Measurements from ENCODE around the gene DNAAF2.
A peak's percentile ranks its signal among the peaks of the same experiment; 100 is the strongest.
"Not testable (repeated sequence)": the region's sequence is repeated elsewhere in the genome, so short reads cannot be mapped to it uniquely, and the experiment has no call there.

Gene DNAAF2

DNA sequence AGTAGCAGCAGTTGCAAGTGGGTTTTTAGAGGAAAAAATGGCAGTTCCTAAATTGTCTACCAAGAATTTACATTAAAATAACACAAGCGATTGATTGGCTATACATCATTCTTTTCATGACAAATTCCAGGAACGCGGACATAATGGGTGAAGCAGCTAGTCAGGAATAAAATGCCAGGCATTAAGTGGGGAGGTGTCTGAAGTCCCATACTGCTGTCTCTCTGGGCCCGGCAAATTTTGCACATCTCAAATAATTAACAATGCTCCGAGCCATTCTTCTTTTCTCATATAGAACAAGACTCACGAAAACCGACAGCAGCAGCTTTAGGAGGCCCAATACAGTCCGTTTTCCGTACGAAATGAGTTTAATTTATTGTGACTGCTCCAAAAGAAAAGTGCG, 15.3 kb downstream of the DNAAF2 start (continued):
- TF ChIP-seq, protein P1, sequence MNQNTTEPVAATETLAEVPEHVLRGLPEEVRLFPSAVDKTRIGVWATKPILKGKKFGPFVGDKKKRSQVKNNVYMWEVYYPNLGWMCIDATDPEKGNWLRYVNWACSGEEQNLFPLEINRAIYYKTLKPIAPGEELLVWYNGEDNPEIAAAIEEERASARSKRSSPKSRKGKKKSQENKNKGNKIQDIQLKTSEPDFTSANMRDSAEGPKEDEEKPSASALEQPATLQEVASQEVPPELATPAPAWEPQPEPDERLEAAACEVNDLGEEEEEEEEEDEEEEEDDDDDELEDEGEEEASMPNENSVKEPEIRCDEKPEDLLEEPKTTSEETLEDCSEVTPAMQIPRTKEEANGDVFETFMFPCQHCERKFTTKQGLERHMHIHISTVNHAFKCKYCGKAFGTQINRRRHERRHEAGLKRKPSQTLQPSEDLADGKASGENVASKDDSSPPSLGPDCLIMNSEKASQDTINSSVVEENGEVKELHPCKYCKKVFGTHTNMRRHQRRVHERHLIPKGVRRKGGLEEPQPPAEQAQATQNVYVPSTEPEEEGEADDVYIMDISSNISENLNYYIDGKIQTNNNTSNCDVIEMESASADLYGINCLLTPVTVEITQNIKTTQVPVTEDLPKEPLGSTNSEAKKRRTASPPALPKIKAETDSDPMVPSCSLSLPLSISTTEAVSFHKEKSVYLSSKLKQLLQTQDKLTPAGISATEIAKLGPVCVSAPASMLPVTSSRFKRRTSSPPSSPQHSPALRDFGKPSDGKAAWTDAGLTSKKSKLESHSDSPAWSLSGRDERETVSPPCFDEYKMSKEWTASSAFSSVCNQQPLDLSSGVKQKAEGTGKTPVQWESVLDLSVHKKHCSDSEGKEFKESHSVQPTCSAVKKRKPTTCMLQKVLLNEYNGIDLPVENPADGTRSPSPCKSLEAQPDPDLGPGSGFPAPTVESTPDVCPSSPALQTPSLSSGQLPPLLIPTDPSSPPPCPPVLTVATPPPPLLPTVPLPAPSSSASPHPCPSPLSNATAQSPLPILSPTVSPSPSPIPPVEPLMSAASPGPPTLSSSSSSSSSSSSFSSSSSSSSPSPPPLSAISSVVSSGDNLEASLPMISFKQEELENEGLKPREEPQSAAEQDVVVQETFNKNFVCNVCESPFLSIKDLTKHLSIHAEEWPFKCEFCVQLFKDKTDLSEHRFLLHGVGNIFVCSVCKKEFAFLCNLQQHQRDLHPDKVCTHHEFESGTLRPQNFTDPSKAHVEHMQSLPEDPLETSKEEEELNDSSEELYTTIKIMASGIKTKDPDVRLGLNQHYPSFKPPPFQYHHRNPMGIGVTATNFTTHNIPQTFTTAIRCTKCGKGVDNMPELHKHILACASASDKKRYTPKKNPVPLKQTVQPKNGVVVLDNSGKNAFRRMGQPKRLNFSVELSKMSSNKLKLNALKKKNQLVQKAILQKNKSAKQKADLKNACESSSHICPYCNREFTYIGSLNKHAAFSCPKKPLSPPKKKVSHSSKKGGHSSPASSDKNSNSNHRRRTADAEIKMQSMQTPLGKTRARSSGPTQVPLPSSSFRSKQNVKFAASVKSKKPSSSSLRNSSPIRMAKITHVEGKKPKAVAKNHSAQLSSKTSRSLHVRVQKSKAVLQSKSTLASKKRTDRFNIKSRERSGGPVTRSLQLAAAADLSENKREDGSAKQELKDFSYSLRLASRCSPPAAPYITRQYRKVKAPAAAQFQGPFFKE (tag by site-specific recombination; IDR thresholded peaks at IDR 0.05; ENCODE audit: borderline replicate concordance), result no peak
- no peak for TF ChIP-seq ZNF426 (tag by site-specific recombination; IDR thresholded peaks at IDR 0.05)
- TF ChIP-seq, protein P2, sequence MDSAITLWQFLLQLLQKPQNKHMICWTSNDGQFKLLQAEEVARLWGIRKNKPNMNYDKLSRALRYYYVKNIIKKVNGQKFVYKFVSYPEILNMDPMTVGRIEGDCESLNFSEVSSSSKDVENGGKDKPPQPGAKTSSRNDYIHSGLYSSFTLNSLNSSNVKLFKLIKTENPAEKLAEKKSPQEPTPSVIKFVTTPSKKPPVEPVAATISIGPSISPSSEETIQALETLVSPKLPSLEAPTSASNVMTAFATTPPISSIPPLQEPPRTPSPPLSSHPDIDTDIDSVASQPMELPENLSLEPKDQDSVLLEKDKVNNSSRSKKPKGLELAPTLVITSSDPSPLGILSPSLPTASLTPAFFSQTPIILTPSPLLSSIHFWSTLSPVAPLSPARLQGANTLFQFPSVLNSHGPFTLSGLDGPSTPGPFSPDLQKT (IDR thresholded peaks at IDR 0.05; ENCODE audit: borderline replicate concordance, low read depth, low read length), result no peak

DNA sequence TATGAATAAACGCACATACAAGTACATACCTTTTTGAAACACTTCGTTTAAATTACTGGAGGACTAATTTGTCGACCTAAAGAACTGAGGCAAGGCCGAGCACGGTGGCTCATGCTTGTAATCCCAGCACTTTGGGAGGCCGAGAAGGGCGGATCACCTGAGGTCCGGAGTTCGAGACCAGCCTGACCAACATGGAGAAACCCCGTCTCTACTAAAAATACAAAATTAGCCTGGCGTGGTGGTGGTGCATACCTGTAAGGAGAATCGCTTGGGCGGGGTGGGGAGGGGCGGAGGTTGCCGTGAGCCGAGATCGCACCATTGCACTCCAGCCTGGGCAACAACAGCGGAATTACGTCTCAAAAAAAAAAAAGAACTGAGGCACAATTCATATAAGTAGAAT, 15.8 kb downstream of the DNAAF2 start:
- POLR2A ChIA-PET, result interaction anchor here (2.1 to 2.7 kb wide), 5 partner anchors 12 to 234 kb away, joined by 8 to 44 read pairs (median 19); partner anchors contain the start of genes DNAAF2, KLHDC2 and NEMF
- not testable (repeated sequence) for H3K4me1 ChIP-seq (ENCODE audit: control insufficient read depth, insufficient read depth, low read length); H3K9me3 ChIP-seq (ENCODE audit: control insufficient read depth, insufficient read depth, low read depth, low read length)
- Histone ChIP-seq H3K27ac (ENCODE audit: extremely low read depth, low read depth, low read length) (peak overlapping the region; percentile 96; the same call in 1 of the 2 replicates), H3K4me3 (ENCODE audit: low read depth, low read length) (peak overlapping the region; percentile 87), H3K36me3 (ENCODE audit: control insufficient read depth in 2 of 2, insufficient read depth in 1 of 2, low read length in 2 of 2) (peaks cover 24 to 37% of the 10 kb centered on the region in 2 experiments)
- CTCF ChIA-PET, result interaction anchor here (0.5 to 2.0 kb wide), 2 partner anchors 33 to 385 kb away, joined by 3 to 8 read pairs; partner anchors contain the start of gene RPS29

DNA sequence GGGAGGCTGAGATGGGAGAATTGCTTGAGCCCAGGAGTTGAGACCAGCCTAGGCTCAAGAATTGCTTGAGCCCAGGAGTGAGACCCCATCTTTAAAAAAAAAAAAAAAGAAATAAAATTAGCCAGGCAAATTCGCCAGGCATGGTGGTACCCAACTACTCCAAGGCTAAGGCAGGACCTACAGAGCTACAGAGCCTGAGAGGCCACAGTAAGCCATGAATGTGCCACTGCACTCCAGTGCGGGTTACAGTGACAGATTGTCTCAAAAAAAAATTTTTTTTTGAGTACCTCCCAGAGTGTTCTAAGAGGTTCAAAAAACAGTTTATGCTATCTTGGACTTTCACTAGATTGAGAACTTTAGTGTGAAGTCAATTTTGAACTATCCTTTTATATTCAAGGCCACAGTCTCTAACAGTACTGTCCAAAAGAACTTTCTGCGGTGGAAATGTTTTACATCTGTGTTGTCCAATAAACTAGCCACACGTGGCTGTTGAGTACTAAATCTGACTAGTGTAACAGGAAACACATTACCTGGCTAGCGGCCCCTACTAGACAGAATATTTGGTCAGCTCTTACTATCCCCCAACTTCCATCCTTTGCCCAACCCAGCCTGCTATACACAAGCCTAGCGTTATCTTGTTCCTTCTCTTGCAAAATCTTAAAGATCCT, 17.1 kb downstream of the DNAAF2 start:
- Histone ChIP-seq H3K27ac (ENCODE audit: extremely low read depth, low read depth, low read length) (no peak overlapping the region), H3K4me3 (ENCODE audit: low read depth, low read length) (no peak overlapping the region)
- POLR2A ChIA-PET, result interaction anchor here (1.2 kb wide), 1 partner anchor 12 kb away, joined by 6 read pairs; no protein-coding TSS in a partner anchor
- TF ChIP-seq ZNF221 (tag by site-specific recombination; IDR thresholded peaks at IDR 0.05; ENCODE audit: borderline replicate concordance), result no peak
- TF ChIP-seq, protein P3, sequence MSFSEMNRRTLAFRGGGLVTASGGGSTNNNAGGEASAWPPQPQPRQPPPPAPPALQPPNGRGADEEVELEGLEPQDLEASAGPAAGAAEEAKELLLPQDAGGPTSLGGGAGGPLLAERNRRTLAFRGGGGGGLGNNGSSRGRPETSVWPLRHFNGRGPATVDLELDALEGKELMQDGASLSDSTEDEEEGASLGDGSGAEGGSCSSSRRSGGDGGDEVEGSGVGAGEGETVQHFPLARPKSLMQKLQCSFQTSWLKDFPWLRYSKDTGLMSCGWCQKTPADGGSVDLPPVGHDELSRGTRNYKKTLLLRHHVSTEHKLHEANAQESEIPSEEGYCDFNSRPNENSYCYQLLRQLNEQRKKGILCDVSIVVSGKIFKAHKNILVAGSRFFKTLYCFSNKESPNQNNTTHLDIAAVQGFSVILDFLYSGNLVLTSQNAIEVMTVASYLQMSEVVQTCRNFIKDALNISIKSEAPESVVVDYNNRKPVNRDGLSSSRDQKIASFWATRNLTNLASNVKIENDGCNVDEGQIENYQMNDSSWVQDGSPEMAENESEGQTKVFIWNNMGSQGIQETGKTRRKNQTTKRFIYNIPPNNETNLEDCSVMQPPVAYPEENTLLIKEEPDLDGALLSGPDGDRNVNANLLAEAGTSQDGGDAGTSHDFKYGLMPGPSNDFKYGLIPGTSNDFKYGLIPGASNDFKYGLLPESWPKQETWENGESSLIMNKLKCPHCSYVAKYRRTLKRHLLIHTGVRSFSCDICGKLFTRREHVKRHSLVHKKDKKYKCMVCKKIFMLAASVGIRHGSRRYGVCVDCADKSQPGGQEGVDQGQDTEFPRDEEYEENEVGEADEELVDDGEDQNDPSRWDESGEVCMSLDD (tag by site-specific recombination; IDR thresholded peaks at IDR 0.05), result no peak
- TF ChIP-seq, protein P4, sequence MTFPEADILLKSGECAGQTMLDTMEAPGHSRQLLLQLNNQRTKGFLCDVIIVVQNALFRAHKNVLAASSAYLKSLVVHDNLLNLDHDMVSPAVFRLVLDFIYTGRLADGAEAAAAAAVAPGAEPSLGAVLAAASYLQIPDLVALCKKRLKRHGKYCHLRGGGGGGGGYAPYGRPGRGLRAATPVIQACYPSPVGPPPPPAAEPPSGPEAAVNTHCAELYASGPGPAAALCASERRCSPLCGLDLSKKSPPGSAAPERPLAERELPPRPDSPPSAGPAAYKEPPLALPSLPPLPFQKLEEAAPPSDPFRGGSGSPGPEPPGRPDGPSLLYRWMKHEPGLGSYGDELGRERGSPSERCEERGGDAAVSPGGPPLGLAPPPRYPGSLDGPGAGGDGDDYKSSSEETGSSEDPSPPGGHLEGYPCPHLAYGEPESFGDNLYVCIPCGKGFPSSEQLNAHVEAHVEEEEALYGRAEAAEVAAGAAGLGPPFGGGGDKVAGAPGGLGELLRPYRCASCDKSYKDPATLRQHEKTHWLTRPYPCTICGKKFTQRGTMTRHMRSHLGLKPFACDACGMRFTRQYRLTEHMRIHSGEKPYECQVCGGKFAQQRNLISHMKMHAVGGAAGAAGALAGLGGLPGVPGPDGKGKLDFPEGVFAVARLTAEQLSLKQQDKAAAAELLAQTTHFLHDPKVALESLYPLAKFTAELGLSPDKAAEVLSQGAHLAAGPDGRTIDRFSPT (tag by site-specific recombination; IDR thresholded peaks at IDR 0.05), result no peak
- TF ChIP-seq OVOL3 (tag by site-specific recombination; IDR thresholded peaks at IDR 0.05), result no peak
- no peak for TF ChIP-seq SETDB1 (IDR thresholded peaks at IDR 0.05; ENCODE audit: insufficient read length, low read length)
- no peak for TF ChIP-seq ZNF211 (tag by site-specific recombination; IDR thresholded peaks at IDR 0.05; ENCODE audit: low read depth)
- no peak for TF ChIP-seq ZFP69B (tag by site-specific recombination; IDR thresholded peaks at IDR 0.05)
- TF ChIP-seq ZEB2 (tag by site-specific recombination; IDR thresholded peaks at IDR 0.05), result no peak
- no peak for TF ChIP-seq ZNF132 (tag by site-specific recombination; IDR thresholded peaks at IDR 0.05; ENCODE audit: borderline replicate concordance)
- TF ChIP-seq, protein P5, sequence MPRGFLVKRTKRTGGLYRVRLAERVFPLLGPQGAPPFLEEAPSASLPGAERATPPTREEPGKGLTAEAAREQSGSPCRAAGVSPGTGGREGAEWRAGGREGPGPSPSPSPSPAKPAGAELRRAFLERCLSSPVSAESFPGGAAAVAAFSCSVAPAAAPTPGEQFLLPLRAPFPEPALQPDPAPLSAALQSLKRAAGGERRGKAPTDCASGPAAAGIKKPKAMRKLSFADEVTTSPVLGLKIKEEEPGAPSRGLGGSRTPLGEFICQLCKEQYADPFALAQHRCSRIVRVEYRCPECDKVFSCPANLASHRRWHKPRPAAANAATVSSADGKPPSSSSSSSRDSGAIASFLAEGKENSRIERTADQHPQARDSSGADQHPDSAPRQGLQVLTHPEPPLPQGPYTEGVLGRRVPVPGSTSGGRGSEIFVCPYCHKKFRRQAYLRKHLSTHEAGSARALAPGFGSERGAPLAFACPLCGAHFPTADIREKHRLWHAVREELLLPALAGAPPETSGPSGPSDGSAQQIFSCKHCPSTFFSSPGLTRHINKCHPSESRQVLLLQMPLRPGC (tag by site-specific recombination; IDR thresholded peaks at IDR 0.05), result no peak
- no peak for TF ChIP-seq ZNF391 (tag by site-specific recombination; IDR thresholded peaks at IDR 0.05; ENCODE audit: borderline replicate concordance, low read depth)
- no peak for TF ChIP-seq HOXA7 (CRISPR knock-in tag; IDR thresholded peaks at IDR 0.05; ENCODE audit: borderline replicate concordance)
- no peak for TF ChIP-seq ZNF670 (tag by site-specific recombination; IDR thresholded peaks at IDR 0.05; ENCODE audit: low read depth)
- TF ChIP-seq ZNF549 (tag by site-specific recombination; IDR thresholded peaks at IDR 0.05), result no peak

More for the DNA sequence above, 17.1 kb downstream of the DNAAF2 start:
- H3K36me3 ChIP-seq (ENCODE audit: control insufficient read depth in 2 of 2, insufficient read depth in 1 of 2, low read length in 2 of 2), result peaks cover 27 to 39% of the 10 kb centered on the region in 2 experiments
- H3K4me1 ChIP-seq (ENCODE audit: control insufficient read depth, insufficient read depth, low read length), result no peaks in the 10 kb centered on the region
- H3K9me3 ChIP-seq (ENCODE audit: control insufficient read depth, insufficient read depth, low read depth, low read length), result no peaks in the 10 kb centered on the region
- CTCF ChIA-PET, result interaction anchor here (2.0 kb wide), 1 partner anchor 31 kb away, joined by 6 read pairs; no protein-coding TSS in a partner anchor
